ENCODE data around the gene CCT4. TPM values are rescaled to one million over a fixed set of nuclear protein-coding genes. Genes with fewer than 3 reads are reported as not detected.

CCT4 gene
- total and polyA plus RNA-seq, 2 donors: 93.5 to 179 TPM

DNA sequence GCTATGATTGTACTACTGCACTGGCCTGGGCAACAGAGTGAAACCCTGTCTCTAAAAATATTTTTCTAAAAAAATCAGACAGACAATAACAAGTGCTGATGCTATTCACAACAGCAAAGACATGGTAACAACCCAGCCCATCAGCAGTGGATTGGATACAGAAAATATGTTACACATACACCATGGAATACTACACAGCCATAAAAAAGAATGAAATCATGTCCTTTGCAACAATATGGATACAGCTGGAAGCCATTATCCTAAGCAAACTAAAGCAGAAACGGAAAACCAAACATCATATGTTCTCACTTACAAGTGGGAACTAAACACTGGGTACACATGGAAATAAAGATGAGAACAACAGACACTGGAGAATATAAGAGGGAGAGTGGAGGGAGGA lies 54.5 kb downstream of the CCT4 start:
- Histone ChIP-seq H3K4me3 (ENCODE audit: low read length in 2 of 2) (no peak overlapping the region), H3K9me3 (ENCODE audit: control insufficient read depth in 2 of 2, insufficient read depth in 1 of 2, low read length in 1 of 2) (no peaks in the 10 kb centered on the region), H3K27ac (ENCODE audit: low read depth in 1 of 2, low read length in 1 of 2) (no peak overlapping the region), H3K4me1 (ENCODE audit: control insufficient read depth in 2 of 2, insufficient read depth in 2 of 2, low read length in 2 of 2) (no peaks in the 10 kb centered on the region), H3K27me3 (ENCODE audit: control insufficient read depth in 2 of 2, insufficient read depth in 1 of 2, low read length in 1 of 2) (no peaks in the 10 kb centered on the region), H3K36me3 (ENCODE audit: control insufficient read depth in 2 of 2, insufficient read depth in 2 of 2, low read length in 1 of 2) (no peaks in the 10 kb centered on the region)
- DNase-seq (ENCODE audit: low read depth in 6 of 9, low spot score in 9 of 9): no peak
- 99% methylated on average over 1 of the region's 1 CpG for WGBS

- no peak overlapping the region for H3K27ac ChIP-seq (ENCODE audit: low read depth in 1 of 2, low read length in 1 of 2)
- DNase-seq (ENCODE audit: low read depth in 6 of 9, low spot score in 9 of 9): no peak
- H3K27me3 ChIP-seq (ENCODE audit: control insufficient read depth in 2 of 2, insufficient read depth in 1 of 2, low read length in 1 of 2): no peaks in the 10 kb centered on the region
- no peaks in the 10 kb centered on the region for H3K9me3 ChIP-seq (ENCODE audit: control insufficient read depth in 2 of 2, insufficient read depth in 1 of 2, low read length in 1 of 2)
- H3K4me3 ChIP-seq (ENCODE audit: low read length in 2 of 2): no peak overlapping the region
- H3K36me3 ChIP-seq (ENCODE audit: control insufficient read depth in 2 of 2, insufficient read depth in 2 of 2, low read length in 1 of 2): no peaks in the 10 kb centered on the region
- H3K4me1 ChIP-seq (ENCODE audit: control insufficient read depth in 2 of 2, insufficient read depth in 2 of 2, low read length in 2 of 2): no peaks in the 10 kb centered on the region
- 95% methylated on average over 11 of the region's 11 CpGs for WGBS
Measured at GRCh38 chr2:61832183-61832841, 56.1 kb downstream of the CCT4 start.

DNA sequence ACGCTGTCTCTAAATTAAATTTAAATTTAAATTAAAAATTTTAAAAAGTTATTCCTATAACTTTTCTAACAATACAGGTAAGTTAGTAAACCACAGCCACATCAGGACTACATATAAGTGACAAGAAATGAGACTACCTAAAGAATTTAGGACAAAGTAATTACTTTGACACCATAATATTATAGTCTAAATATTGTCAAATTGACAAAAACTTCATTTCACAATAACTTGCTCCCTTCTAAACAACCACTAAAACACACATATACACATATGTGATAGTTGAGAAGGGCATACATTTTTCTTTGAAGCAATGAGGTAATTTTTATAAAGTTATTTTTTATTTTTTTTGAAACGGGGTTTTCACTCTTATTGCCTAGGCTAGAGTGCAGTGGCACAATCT lies 66.2 kb downstream of the CCT4 start:
- no peak for DNase-seq (ENCODE audit: low read depth in 6 of 9, low spot score in 9 of 9)
- Histone ChIP-seq H3K27ac (ENCODE audit: low read depth in 1 of 2, low read length in 1 of 2) (no peak overlapping the region), H3K27me3 (ENCODE audit: control insufficient read depth in 2 of 2, insufficient read depth in 1 of 2, low read length in 1 of 2) (no peaks in the 10 kb centered on the region), H3K36me3 (ENCODE audit: control insufficient read depth in 2 of 2, insufficient read depth in 2 of 2, low read length in 1 of 2) (no peaks in the 10 kb centered on the region), H3K4me3 (ENCODE audit: low read length in 2 of 2) (no peak overlapping the region), H3K9me3 (ENCODE audit: control insufficient read depth in 2 of 2, insufficient read depth in 1 of 2, low read length in 1 of 2) (no peaks in the 10 kb centered on the region), H3K4me1 (ENCODE audit: control insufficient read depth in 2 of 2, insufficient read depth in 2 of 2, low read length in 2 of 2) (no peaks in the 10 kb centered on the region)
- WGBS: 98% methylated on average over 2 of the region's 2 CpGs

Other genes starting within 250 kb of the CCT4 start
- gene FAM161A, start 34.6 kb downstream of the CCT4 start, total RNA-seq: 2.2 TPM
- gene FAM161A, start 34.6 kb downstream of the CCT4 start, polyA plus RNA-seq: 4.0 TPM
- 39.9 TPM for gene COMMD1, start 17.0 kb upstream of the CCT4 start, total RNA-seq
- gene COMMD1, start 17.0 kb upstream of the CCT4 start, polyA plus RNA-seq: 45.1 TPM

Measured in thymus (tissue), 11 donors.